IMR-90 (cell line): ENCODE data around the gene VAMP8. TPM values are rescaled to one million over a fixed set of nuclear protein-coding genes. Genes with fewer than 3 reads are reported as not detected.
A peak's percentile ranks its signal among the peaks of the same experiment; 100 is the strongest.

ENCODE experiments used
- ATAC-seq: fragments of 200-7000 bp; cut with Tn5 transposase; 2 replicates; pipeline ENCODE4 v1.9.1; 2020; ENCODE audit warnings: low read depth, mild to moderate bottlenecking, moderate library complexity
- BruUV-seq: library from RNA; stranded (reverse); fragments of 400-500 nt; replicated peaks from 2 replicates; lab custom pipeline; 2021; lab: Mats Ljungman, UMichigan
- CTCF ChIA-PET: fragments of 300-600 bp; formaldehyde crosslinking; extraction: SDS; loops from one replicate; lab custom pipeline; 2021; ENCODE audit warnings: antibody characterized with exemption; lab: Yijun Ruan, JAX
- POLR2A ChIA-PET: fragments of 300-600 bp; sonication (Branson Sonifier 250); formaldehyde crosslinking; loops from one replicate; lab custom pipeline; 2022; ENCODE audit warnings: antibody characterized with exemption; ENCODE audit not compliant: unreplicated experiment; lab: Charles Lee
- DNase-seq: peaks from one replicate; pipeline ENCODE4 v3.0.0; 2013
- H2AFZ ChIP-seq: replicated peaks from 2 replicates; pipeline ENCODE3; 2013; ENCODE audit warnings: low read length, mild to moderate bottlenecking; ENCODE audit not compliant: poor library complexity
- H2AK5ac ChIP-seq: 2 replicates; pipeline ENCODE4 v1.6.1; 2013; ENCODE audit warnings: low read depth, low read length, inconsistent platforms
- H2AK9ac ChIP-seq: replicated peaks from 2 replicates; pipeline ENCODE3; 2013; ENCODE audit warnings: mild to moderate bottlenecking, low read depth, low read length, moderate library complexity; ENCODE audit not compliant: poor library complexity
- H2BK120ac ChIP-seq: 2 replicates; pipeline ENCODE4 v1.6.1; 2013; ENCODE audit warnings: low read depth, low read length, inconsistent platforms
- H2BK15ac ChIP-seq: 3 replicates; pipeline ENCODE4 v1.6.1; 2013; ENCODE audit warnings: low read depth, low read length, inconsistent platforms
- H2BK20ac ChIP-seq: 2 replicates; pipeline ENCODE4 v1.6.1; 2013; ENCODE audit warnings: low read depth, mild to moderate bottlenecking, inconsistent platforms, low read length, moderate library complexity
- H2BK5ac ChIP-seq: 2 replicates; pipeline ENCODE4 v1.6.1; 2013; ENCODE audit warnings: mild to moderate bottlenecking, low read depth, low read length, inconsistent platforms; ENCODE audit not compliant: poor library complexity, severe bottlenecking
- H3K14ac ChIP-seq: replicated peaks from 2 replicates; pipeline ENCODE4 v1.6.1; 2013; ENCODE audit warnings: low read depth, low read length, inconsistent platforms
- H3K18ac ChIP-seq: 2 replicates; pipeline ENCODE4 v1.6.1; 2013; ENCODE audit warnings: low read depth, low read length, control low read depth
- H3K23ac ChIP-seq: 2 replicates; pipeline ENCODE4 v1.6.1; 2013; ENCODE audit warnings: low read depth, low read length, inconsistent platforms
- H3K27ac ChIP-seq: 2 replicates; pipeline ENCODE4 v1.5.1; 2013; ENCODE audit warnings: mild to moderate bottlenecking, control low read depth, low read length; ENCODE audit not compliant: insufficient read depth
- H3K27me3 ChIP-seq: 2 replicates; pipeline ENCODE4 v1.6.1; 2013; ENCODE audit warnings: low read length; ENCODE audit not compliant: control insufficient read depth, insufficient read depth
- H3K36me3 ChIP-seq: 2 replicates; pipeline ENCODE4 v1.6.1; 2013; ENCODE audit warnings: low read length, mixed read lengths; ENCODE audit not compliant: control insufficient read depth, insufficient read depth
- H3K4ac ChIP-seq: 2 replicates; pipeline ENCODE4 v1.6.1; 2013; ENCODE audit warnings: low read depth, low read length, inconsistent platforms
- H3K4me1 ChIP-seq: 2 replicates; pipeline ENCODE4 v1.6.1; 2013; ENCODE audit warnings: low read length, mixed read lengths; ENCODE audit not compliant: control insufficient read depth, insufficient read depth
- H3K4me2 ChIP-seq: 2 replicates; pipeline ENCODE4 v1.6.1; 2013; ENCODE audit warnings: low read depth, mild to moderate bottlenecking, control low read depth, low read length, moderate library complexity
- H3K4me3 ChIP-seq: 2 replicates; pipeline ENCODE4 v1.5.1; 2013; ENCODE audit warnings: low read depth, mild to moderate bottlenecking, control low read depth, low read length, moderate library complexity; ENCODE audit not compliant: insufficient read depth
- H3K56ac ChIP-seq: 2 replicates; pipeline ENCODE4 v1.6.1; 2013; ENCODE audit warnings: low read length, inconsistent platforms; ENCODE audit not compliant: insufficient read depth; ENCODE audit errors: extremely low read depth
- H3K79me1 ChIP-seq, 2 experiments: 2 replicates each; pipeline ENCODE4 v1.6.1; 2013; ENCODE audit warnings: low read length in 2 of 2, inconsistent platforms in 1 of 2, low read depth in 1 of 2
- H3K9ac ChIP-seq: 2 replicates; pipeline ENCODE4 v1.6.1; 2013; ENCODE audit warnings: low read depth, low read length, control low read depth
- H3K9me1 ChIP-seq: 2 replicates; pipeline ENCODE4 v1.6.1; 2013; ENCODE audit warnings: low read length, inconsistent platforms; ENCODE audit not compliant: insufficient read depth
- H3K9me3 ChIP-seq: 2 replicates; pipeline ENCODE4 v1.6.1; 2013; ENCODE audit warnings: low read length; ENCODE audit not compliant: control insufficient read depth, insufficient read depth
- H4K20me1 ChIP-seq: 2 replicates; pipeline ENCODE4 v1.6.1; 2013; ENCODE audit warnings: low read length, inconsistent platforms; ENCODE audit not compliant: insufficient read depth
- H4K5ac ChIP-seq: 2 replicates; pipeline ENCODE4 v1.6.1; 2013; ENCODE audit warnings: mild to moderate bottlenecking, low read depth, low read length, control low read depth
- H4K8ac ChIP-seq, 2 experiments: 2 replicates each; pipeline ENCODE4 v1.6.1; 2013; ENCODE audit warnings: low read depth in 2 of 2, low read length in 2 of 2, control low read depth in 1 of 2, inconsistent platforms in 1 of 2
- H4K91ac ChIP-seq: 2 replicates; pipeline ENCODE4 v1.6.1; 2013; ENCODE audit warnings: low read depth, low read length, inconsistent platforms; ENCODE audit not compliant: insufficient read depth
- CEBPB ChIP-seq: IDR thresholded peaks from 2 replicates; pipeline ENCODE4 v1.6.1; 2012; ENCODE audit warnings: low read depth, low read length, improper control_type of control experiment
- CHD1 ChIP-seq: IDR thresholded peaks from 2 replicates; pipeline ENCODE4 v1.6.1; 2012; ENCODE audit warnings: low read depth, low read length, improper control_type of control experiment
- FOS ChIP-seq: fragments of 150-350 bp; IDR thresholded peaks from 2 replicates; pipeline ENCODE4 v1.6.1; 2016; ENCODE audit warnings: low read depth, low read length
- MAZ ChIP-seq: IDR thresholded peaks from 2 replicates; pipeline ENCODE4 v1.6.1; 2012; ENCODE audit warnings: low read depth, mild to moderate bottlenecking, low read length, improper control_type of control experiment, moderate library complexity, borderline replicate concordance
- WGBS, 2 experiments: methylation state at CpG; one replicate each; pipeline versions ENCODE4 v1.1.5 to v1.1.7; 2013; ENCODE audit warnings: missing lambda C conversion rate in 2 of 2; ENCODE audit not compliant: insufficient read length in 1 of 2; ENCODE audit errors: extremely low coverage in 2 of 2; 5-methylcytosine and 5-hydroxymethylcytosine counted together
- dilution Hi-C: fragments of 300-500 bp; cut with HindIII; formaldehyde crosslinking; loops from one replicate; pipeline ENCODE4 v1.14.3; 2018; ENCODE audit warnings: low sequenced_read_pairs; ENCODE audit not compliant: unreplicated experiment
- in situ Hi-C: fragments of 300-500 bp; cut with MboI; formaldehyde crosslinking; loops from 3 replicates; pipeline ENCODE4 v1.14.3; 2019; ENCODE audit warnings: low sequenced_read_pairs, inconsistent platforms, mixed read lengths
- intact Hi-C: fragments of 100-400 bp; cut with micrococcal nuclease; formaldehyde crosslinking; loops from 2 replicates; pipeline ENCODE4 v1.10.0; 2022
- polyA plus RNA-seq, 3 experiments: library from polyadenylated mRNA; depleted of rRNA; stranded (reverse); fragments of >200 nt; gene quantifications; 2 replicates each; pipeline ENCODE4 v1.2.3, GENCODE V29; 2012; ENCODE audit warnings: low replicate concordance in 1 of 3
- total RNA-seq: library from RNA; depleted of rRNA; stranded (reverse); fragments of >200 nt; gene quantifications from 2 replicates; pipeline ENCODE4 v1.2.3, GENCODE V29; 2012
- TF ChIP-seq, protein P1 (sequence below): fragments of 150-350 bp; IDR thresholded peaks from 2 replicates; pipeline ENCODE4 v1.6.1; 2017; ENCODE audit warnings: mild to moderate bottlenecking, antibody characterized with exemption, low read length, low read depth
- TF ChIP-seq, protein P2 (sequence below): conservative IDR thresholded peaks from 2 replicates; pipeline ENCODE4 v1.5.1; 2012; ENCODE audit warnings: mild to moderate bottlenecking, low read depth, low read length, improper control_type of control experiment
- TF ChIP-seq, protein P3 (sequence below): fragments of 150-350 bp; IDR thresholded peaks from 2 replicates; pipeline ENCODE4 v1.6.1; 2016; ENCODE audit warnings: low read depth, mild to moderate bottlenecking, low read length, moderate library complexity, borderline replicate concordance

The VAMP8 gene
- total and polyA plus RNA-seq, 2 of the 4 experiments (the other 2 are of a cell fraction), result 0.90 to 1.9 TPM

DNA sequence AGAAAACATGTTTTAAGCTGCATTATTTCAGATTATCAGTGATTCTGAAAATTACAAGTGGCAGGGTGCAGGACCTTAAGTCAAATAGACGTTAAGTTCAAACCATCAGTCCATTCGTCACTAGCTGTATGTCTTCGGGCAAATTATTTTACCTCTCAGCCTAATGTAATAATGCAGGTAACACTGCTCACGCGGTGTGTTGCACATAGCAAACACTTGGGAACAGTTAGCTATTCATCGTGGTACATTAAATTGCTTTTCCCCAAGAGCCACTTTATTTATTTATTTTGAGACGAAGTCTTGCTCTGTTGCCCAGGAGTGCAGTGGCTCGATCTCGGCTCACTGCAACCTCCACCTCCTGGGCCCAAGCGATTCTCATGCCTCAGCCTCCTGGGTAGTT is 28.3 kb upstream of the VAMP8 start:
- H3K9me1 ChIP-seq, result peaks cover 9% of the 10 kb centered on the region; the same call in 1 of the 2 replicates
- H3K18ac ChIP-seq, result peak overlapping the region; percentile 66
- in situ Hi-C loops, result no loop called here
- peaks cover 8 to 46% of the 10 kb centered on the region in 2 experiments; a peak in 3 of 4 replicates for H3K79me1 ChIP-seq
- CTCF ChIA-PET, result interaction anchor here (1.3 to 6.8 kb wide), 3 partner anchors 11 to 482 kb away, joined by 3 to 46 read pairs (median 3); partner anchors contain the start of gene SH2D6
- peaks cover 20% of the 10 kb centered on the region for H3K4me1 ChIP-seq
- POLR2A ChIA-PET, result interaction anchor here (1.0 to 5.1 kb wide), 5 partner anchors 9 to 130 kb away, joined by 4 to 42 read pairs (median 6); partner anchors contain the start of genes MAT2A and SH2D6
- no peak overlapping the region for H3K4me3 ChIP-seq
- H3K23ac ChIP-seq, result peak overlapping the region; percentile 21; the same call in 1 of the 2 replicates
- no peak overlapping the region for H2AFZ ChIP-seq
- H2BK20ac ChIP-seq, result peak overlapping the region; percentile 27
- H2AK9ac ChIP-seq, result peak overlapping the region; percentile 3
- TF ChIP-seq, protein P1, sequence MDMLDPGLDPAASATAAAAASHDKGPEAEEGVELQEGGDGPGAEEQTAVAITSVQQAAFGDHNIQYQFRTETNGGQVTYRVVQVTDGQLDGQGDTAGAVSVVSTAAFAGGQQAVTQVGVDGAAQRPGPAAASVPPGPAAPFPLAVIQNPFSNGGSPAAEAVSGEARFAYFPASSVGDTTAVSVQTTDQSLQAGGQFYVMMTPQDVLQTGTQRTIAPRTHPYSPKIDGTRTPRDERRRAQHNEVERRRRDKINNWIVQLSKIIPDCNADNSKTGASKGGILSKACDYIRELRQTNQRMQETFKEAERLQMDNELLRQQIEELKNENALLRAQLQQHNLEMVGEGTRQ, result no peak
- TF ChIP-seq CEBPB (no peak), MAZ (no peak), CHD1 (no peak), FOS (no peak)
- TF ChIP-seq, protein P2, sequence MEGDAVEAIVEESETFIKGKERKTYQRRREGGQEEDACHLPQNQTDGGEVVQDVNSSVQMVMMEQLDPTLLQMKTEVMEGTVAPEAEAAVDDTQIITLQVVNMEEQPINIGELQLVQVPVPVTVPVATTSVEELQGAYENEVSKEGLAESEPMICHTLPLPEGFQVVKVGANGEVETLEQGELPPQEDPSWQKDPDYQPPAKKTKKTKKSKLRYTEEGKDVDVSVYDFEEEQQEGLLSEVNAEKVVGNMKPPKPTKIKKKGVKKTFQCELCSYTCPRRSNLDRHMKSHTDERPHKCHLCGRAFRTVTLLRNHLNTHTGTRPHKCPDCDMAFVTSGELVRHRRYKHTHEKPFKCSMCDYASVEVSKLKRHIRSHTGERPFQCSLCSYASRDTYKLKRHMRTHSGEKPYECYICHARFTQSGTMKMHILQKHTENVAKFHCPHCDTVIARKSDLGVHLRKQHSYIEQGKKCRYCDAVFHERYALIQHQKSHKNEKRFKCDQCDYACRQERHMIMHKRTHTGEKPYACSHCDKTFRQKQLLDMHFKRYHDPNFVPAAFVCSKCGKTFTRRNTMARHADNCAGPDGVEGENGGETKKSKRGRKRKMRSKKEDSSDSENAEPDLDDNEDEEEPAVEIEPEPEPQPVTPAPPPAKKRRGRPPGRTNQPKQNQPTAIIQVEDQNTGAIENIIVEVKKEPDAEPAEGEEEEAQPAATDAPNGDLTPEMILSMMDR, result no peak
- TF ChIP-seq, protein P3, sequence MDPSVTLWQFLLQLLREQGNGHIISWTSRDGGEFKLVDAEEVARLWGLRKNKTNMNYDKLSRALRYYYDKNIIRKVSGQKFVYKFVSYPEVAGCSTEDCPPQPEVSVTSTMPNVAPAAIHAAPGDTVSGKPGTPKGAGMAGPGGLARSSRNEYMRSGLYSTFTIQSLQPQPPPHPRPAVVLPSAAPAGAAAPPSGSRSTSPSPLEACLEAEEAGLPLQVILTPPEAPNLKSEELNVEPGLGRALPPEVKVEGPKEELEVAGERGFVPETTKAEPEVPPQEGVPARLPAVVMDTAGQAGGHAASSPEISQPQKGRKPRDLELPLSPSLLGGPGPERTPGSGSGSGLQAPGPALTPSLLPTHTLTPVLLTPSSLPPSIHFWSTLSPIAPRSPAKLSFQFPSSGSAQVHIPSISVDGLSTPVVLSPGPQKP, result no peak
- dilution Hi-C loops, result no loop called here
- H2BK15ac ChIP-seq, result peak overlapping the region; percentile 78; the same call in 2 of the 3 replicates
- H4K8ac ChIP-seq, result peak overlapping the region; percentile 26 to 63; a peak in 2 of 4 replicates
- H3K14ac ChIP-seq, result peak overlapping the region; percentile 34
- H3K9me3 ChIP-seq, result no peaks in the 10 kb centered on the region
- H4K91ac ChIP-seq, result peak overlapping the region; percentile 30; the same call in 1 of the 2 replicates
- peak overlapping the region; percentile 32; the same call in 1 of the 2 replicates for H4K5ac ChIP-seq
- H3K27me3 ChIP-seq, result no peaks in the 10 kb centered on the region
- WGBS, 2 experiments, result 81% methylated on average over 5 of the region's 10 CpGs; no CpG with 5 or more reads in 1 of the 2 experiments
- ATAC-seq (no peak), DNase-seq (no peak)
- H3K9ac ChIP-seq, result no peak overlapping the region
- H2AK5ac ChIP-seq, result peak overlapping the region; percentile 85; the same call in 1 of the 2 replicates
- peak overlapping the region; percentile 85 for H3K27ac ChIP-seq
- H3K4ac ChIP-seq, result peak overlapping the region; percentile 86; the same call in 1 of the 2 replicates
- H2BK5ac ChIP-seq, result peak overlapping the region; percentile 89
- peak overlapping the region; percentile 75 for H2BK120ac ChIP-seq
- H3K36me3 ChIP-seq, result peaks cover 46% of the 10 kb centered on the region
- BruUV-seq, result no TSS peak
- H4K20me1 ChIP-seq, result peaks cover 25% of the 10 kb centered on the region
- no peak overlapping the region for H3K4me2 ChIP-seq
- intact Hi-C loops, result no loop called here
- 0 out of 2 replicates have a peak overlapping the region, but pooled peaks have one; percentile 4 for H3K56ac ChIP-seq
